Osteoblast (primary cell): Measurements from ENCODE around the gene UPP1. TPM values are rescaled to one million over a fixed set of nuclear protein-coding genes. Genes with fewer than 3 reads are reported as not detected.

Experiments used
- DNase-seq: peaks from one replicate; pipeline ENCODE4 v3.0.0; 2011; ENCODE audit warnings: low spot score, mixed read lengths; ENCODE audit not compliant: insufficient read length; ENCODE audit errors: missing footprints
- H2AFZ ChIP-seq: 2 replicates; pipeline ENCODE4 v1.6.0; 2011; ENCODE audit warnings: mild to moderate bottlenecking, low read length
- H3K27ac ChIP-seq: 2 replicates; pipeline ENCODE4 v1.5.1; 2011; ENCODE audit warnings: mild to moderate bottlenecking, low read depth, low read length, moderate library complexity
- H3K27me3 ChIP-seq: 2 replicates; pipeline ENCODE4 v1.6.0; 2012; ENCODE audit warnings: mild to moderate bottlenecking, control low read depth, inconsistent platforms, low read length, moderate library complexity; ENCODE audit not compliant: insufficient read depth
- H3K36me3 ChIP-seq: 2 replicates; pipeline ENCODE4 v1.5.1; 2011; ENCODE audit warnings: mild to moderate bottlenecking, low read length, control low read depth, moderate library complexity; ENCODE audit not compliant: insufficient read depth
- H3K4me1 ChIP-seq: 2 replicates; pipeline ENCODE4 v1.5.1; 2011; ENCODE audit warnings: mild to moderate bottlenecking, low read length, control low read depth, moderate library complexity; ENCODE audit not compliant: insufficient read depth
- H3K4me2 ChIP-seq: 2 replicates; pipeline ENCODE4 v1.6.0; 2011; ENCODE audit warnings: mild to moderate bottlenecking, low read length; ENCODE audit not compliant: insufficient read depth
- H3K4me3 ChIP-seq: fragments of 200-600 bp; sonication (generic); 3 replicates; pipeline ENCODE4 v1.5.1; 2012; ENCODE audit warnings: mild to moderate bottlenecking, low read length, inconsistent platforms; ENCODE audit not compliant: insufficient read depth
- H3K79me2 ChIP-seq: 2 replicates; pipeline ENCODE4 v1.6.0; 2012; ENCODE audit warnings: mild to moderate bottlenecking, low read length, control low read depth, inconsistent platforms; ENCODE audit not compliant: insufficient read depth
- H3K9me3 ChIP-seq: 2 replicates; pipeline ENCODE4 v1.5.1; 2011; ENCODE audit warnings: low read depth, low read length, control low read depth
- H4K20me1 ChIP-seq: 2 replicates; pipeline ENCODE4 v1.6.0; 2012; ENCODE audit warnings: mild to moderate bottlenecking, low read length, control low read depth; ENCODE audit not compliant: insufficient read depth
- CTCF ChIP-seq: IDR thresholded peaks from 2 replicates; pipeline ENCODE4 v1.5.1; 2011; ENCODE audit warnings: mild to moderate bottlenecking, low read depth, low read length, moderate library complexity; ENCODE audit errors: extremely low read depth
- total RNA-seq: library from RNA; depleted of rRNA; stranded (reverse); fragments of >200 nt; gene quantifications from 2 replicates; pipeline ENCODE4 v1.2.3, GENCODE V29; 2012

UPP1 gene
- total RNA-seq, 1 donor = 35.5 TPM

- Histone ChIP-seq H4K20me1 (no peaks in the 10 kb centered on the region), H2AFZ (no peak overlapping the region), H3K79me2 (no peaks in the 10 kb centered on the region), H3K27me3 (no peaks in the 10 kb centered on the region), H3K4me1 (peaks cover under 1% of the 10 kb centered on the region), H3K4me2 (no peak overlapping the region), H3K9me3 (no peaks in the 10 kb centered on the region), H3K4me3 (no peak overlapping the region), H3K36me3 (peaks cover 50% of the 10 kb centered on the region), H3K27ac (no peak overlapping the region)
- DNase-seq = no peak
- no peak for TF ChIP-seq CTCF
Measured at GRCh38 chr7:48106906-48107659, 18.0 kb downstream of the UPP1 start.

GRCh38 chr7:48107926-48108472 is 18.9 kb downstream of the UPP1 start:
- Histone ChIP-seq H3K36me3 (peaks cover 41% of the 10 kb centered on the region), H3K4me3 (no peak overlapping the region), H3K79me2 (no peaks in the 10 kb centered on the region), H3K27ac (no peak overlapping the region), H2AFZ (no peak overlapping the region), H3K9me3 (no peaks in the 10 kb centered on the region), H4K20me1 (no peaks in the 10 kb centered on the region), H3K27me3 (no peaks in the 10 kb centered on the region), H3K4me1 (peaks cover 10% of the 10 kb centered on the region), H3K4me2 (no peak overlapping the region)
- DNase-seq = no peak
- no peak for TF ChIP-seq CTCF

- H3K27ac ChIP-seq = no peak overlapping the region
- no peak for TF ChIP-seq CTCF
- H3K36me3 ChIP-seq = peaks cover 33% of the 10 kb centered on the region
- no peaks in the 10 kb centered on the region for H3K79me2 ChIP-seq
- no peaks in the 10 kb centered on the region for H3K27me3 ChIP-seq
- H2AFZ ChIP-seq = no peak overlapping the region
- no peak overlapping the region for H3K4me3 ChIP-seq
- peaks cover 11% of the 10 kb centered on the region for H3K4me1 ChIP-seq
- H4K20me1 ChIP-seq = no peaks in the 10 kb centered on the region
- H3K4me2 ChIP-seq = no peak overlapping the region
- peak; percentile 57 for DNase-seq
- H3K9me3 ChIP-seq = no peaks in the 10 kb centered on the region
Measured at GRCh38 chr7:48108959-48109847, 20.1 kb downstream of the UPP1 start.
